K562 (cell line): ENCODE measurements around the gene MCC. TPM values are rescaled to one million over a fixed set of nuclear protein-coding genes. Genes with fewer than 3 reads are reported as not detected.

Experiments used
- ARID3B ChIP-seq: fragments of 250-450 bp; sonication (Bioruptor Pico); IDR thresholded peaks from 2 replicates; pipeline ENCODE4 v1.4.0; 2020; ENCODE audit warnings: borderline replicate concordance
- CBFA2T3 ChIP-seq: fragments of 450-650 bp; IDR thresholded peaks from 2 replicates; pipeline ENCODE4 v1.6.1; 2017
- CCNT2 ChIP-seq: IDR thresholded peaks from 2 replicates; pipeline ENCODE4 v1.6.1; 2011; ENCODE audit warnings: borderline replicate concordance, low read depth, mild to moderate bottlenecking, moderate library complexity, mixed read lengths, low read length; ENCODE audit not compliant: insufficient read length; ENCODE audit errors: extremely low read depth
- CEBPB ChIP-seq: fragments of 450-650 bp; IDR thresholded peaks from 2 replicates; pipeline ENCODE4 v1.6.1; 2016; ENCODE audit warnings: missing genetic modification characterization, missing compliant biosample characterization
- DNMT1 ChIP-seq: fragments of 450-650 bp; IDR thresholded peaks from 2 replicates; pipeline ENCODE4 v1.6.1; 2016; ENCODE audit warnings: antibody characterized with exemption, mild to moderate bottlenecking
- MBD2 ChIP-seq: sonication (generic); IDR thresholded peaks from 2 replicates; pipeline ENCODE4 v1.6.1; 2016; ENCODE audit warnings: low read depth, borderline replicate concordance
- OTX1 ChIP-seq: fragments of 450-650 bp; formaldehyde crosslinking; IDR thresholded peaks from 2 replicates; pipeline ENCODE4 v1.4.0; 2022; ENCODE audit warnings: mild to moderate bottlenecking
- PML ChIP-seq: IDR thresholded peaks from 2 replicates; pipeline ENCODE4 v1.6.1; 2012; ENCODE audit warnings: low read length, inconsistent platforms
- PPARD ChIP-seq: fragments of 250-450 bp; sonication (Bioruptor Pico); IDR thresholded peaks from 2 replicates; pipeline ENCODE4 v1.8.0; 2022; ENCODE audit warnings: inconsistent platforms, mild to moderate bottlenecking, moderate library complexity
- SRSF1 ChIP-seq: fragments of 200-400 bp; formaldehyde crosslinking; IDR thresholded peaks from 2 replicates; pipeline ENCODE4 v1.6.1; 2017; ENCODE audit warnings: mild to moderate bottlenecking, low read depth, low read length, moderate library complexity
- ZNF134 ChIP-seq: fragments of 250-450 bp; sonication (Bioruptor Pico); conservative IDR thresholded peaks from 2 replicates; pipeline ENCODE4 v1.4.0; 2020
- ZNF232 ChIP-seq: sonication (generic); formaldehyde crosslinking; IDR thresholded peaks from 2 replicates; pipeline ENCODE4 v1.8.0; 2022; ENCODE audit warnings: mild to moderate bottlenecking, missing genetic modification reagents
- ZNF655 ChIP-seq: fragments of 250-450 bp; sonication (Bioruptor Pico); IDR thresholded peaks from 2 replicates; pipeline ENCODE4 v1.5.0; 2021
- polyA plus RNA-seq, 8 experiments: library from polyadenylated mRNA; depleted of rRNA in 4 of 8; stranded (reverse) in 5 of 8; unstranded in 3 of 8; fragments of >200 nt; fragmentation: Nextera tagmentation in 2 of 8; fragmentation: Illumina TruSeq in 1 of 8; extraction: Ambion mirVana in 2 of 8; extraction: Trizol in 1 of 8; gene quantifications; 2 replicates each; pipeline versions ENCODE4 v1.2.1 to v1.2.3, GENCODE V29; 2011 to 2014; ENCODE audit warnings: inconsistent platforms in 1 of 8, missing spikeins in 1 of 8
- total RNA-seq, 7 experiments: library from RNA; depleted of rRNA in 6 of 7; stranded (reverse); fragments of >200 nt in 6 of 7; fragmentation: Illumina TruSeq in 2 of 7; extraction: Trizol in 2 of 7; gene quantifications; 2 replicates each; pipeline versions ENCODE4 v1.2.1 to v1.2.3, GENCODE V29; 2011 to 2021; ENCODE audit warnings: low replicate concordance in 1 of 7
- TF ChIP-seq, protein P1 (sequence below): fragments of 150-350 bp; conservative IDR thresholded peaks from 2 replicates; pipeline ENCODE4 v1.6.1; 2014; ENCODE audit warnings: low read length
- TF ChIP-seq, protein P2 (sequence below): fragments of 250-450 bp; sonication (Bioruptor Pico); IDR thresholded peaks from 2 replicates; pipeline ENCODE4 v1.9.0; 2021; ENCODE audit warnings: mild to moderate bottlenecking, inconsistent platforms
- TF ChIP-seq, protein P3 (sequence below): fragments of 250-450 bp; sonication (Bioruptor Pico); IDR thresholded peaks from 2 replicates; pipeline ENCODE4 v1.4.0; 2020

Gene MCC
- total and polyA plus RNA-seq, 9 of the 15 experiments (the other 6 are each of a cell fraction or from before 2014, with no cell fraction given), result 0.04 to 0.24 (median 0.06) TPM; not detected in 1

GRCh38 chr5:112976432-112977309 lies 511.6 kb downstream of the MCC start, which contains the start of gene DCP2 (continued):
- TF ChIP-seq, protein P1, sequence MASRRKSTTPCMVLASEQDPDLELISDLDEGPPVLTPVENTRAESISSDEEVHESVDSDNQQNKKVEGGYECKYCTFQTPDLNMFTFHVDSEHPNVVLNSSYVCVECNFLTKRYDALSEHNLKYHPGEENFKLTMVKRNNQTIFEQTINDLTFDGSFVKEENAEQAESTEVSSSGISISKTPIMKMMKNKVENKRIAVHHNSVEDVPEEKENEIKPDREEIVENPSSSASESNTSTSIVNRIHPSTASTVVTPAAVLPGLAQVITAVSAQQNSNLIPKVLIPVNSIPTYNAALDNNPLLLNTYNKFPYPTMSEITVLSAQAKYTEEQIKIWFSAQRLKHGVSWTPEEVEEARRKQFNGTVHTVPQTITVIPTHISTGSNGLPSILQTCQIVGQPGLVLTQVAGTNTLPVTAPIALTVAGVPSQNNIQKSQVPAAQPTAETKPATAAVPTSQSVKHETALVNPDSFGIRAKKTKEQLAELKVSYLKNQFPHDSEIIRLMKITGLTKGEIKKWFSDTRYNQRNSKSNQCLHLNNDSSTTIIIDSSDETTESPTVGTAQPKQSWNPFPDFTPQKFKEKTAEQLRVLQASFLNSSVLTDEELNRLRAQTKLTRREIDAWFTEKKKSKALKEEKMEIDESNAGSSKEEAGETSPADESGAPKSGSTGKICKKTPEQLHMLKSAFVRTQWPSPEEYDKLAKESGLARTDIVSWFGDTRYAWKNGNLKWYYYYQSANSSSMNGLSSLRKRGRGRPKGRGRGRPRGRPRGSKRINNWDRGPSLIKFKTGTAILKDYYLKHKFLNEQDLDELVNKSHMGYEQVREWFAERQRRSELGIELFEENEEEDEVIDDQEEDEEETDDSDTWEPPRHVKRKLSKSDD, result no peak
- TF ChIP-seq PML (peak; percentile 73; the same call in 1 of the 2 replicates), ARID3B (CRISPR knock-in tag) (no peak), OTX1 (no peak), ZNF134 (no peak), PPARD (CRISPR knock-in tag) (no peak), ZNF655 (CRISPR knock-in tag) (no peak), SRSF1 (no peak), CCNT2 (peak; percentile 74), CBFA2T3 (no peak), CEBPB (tag) (no peak), MBD2 (peak; percentile 96), ZNF232 (no peak), DNMT1 (no peak)
- TF ChIP-seq, protein P2, sequence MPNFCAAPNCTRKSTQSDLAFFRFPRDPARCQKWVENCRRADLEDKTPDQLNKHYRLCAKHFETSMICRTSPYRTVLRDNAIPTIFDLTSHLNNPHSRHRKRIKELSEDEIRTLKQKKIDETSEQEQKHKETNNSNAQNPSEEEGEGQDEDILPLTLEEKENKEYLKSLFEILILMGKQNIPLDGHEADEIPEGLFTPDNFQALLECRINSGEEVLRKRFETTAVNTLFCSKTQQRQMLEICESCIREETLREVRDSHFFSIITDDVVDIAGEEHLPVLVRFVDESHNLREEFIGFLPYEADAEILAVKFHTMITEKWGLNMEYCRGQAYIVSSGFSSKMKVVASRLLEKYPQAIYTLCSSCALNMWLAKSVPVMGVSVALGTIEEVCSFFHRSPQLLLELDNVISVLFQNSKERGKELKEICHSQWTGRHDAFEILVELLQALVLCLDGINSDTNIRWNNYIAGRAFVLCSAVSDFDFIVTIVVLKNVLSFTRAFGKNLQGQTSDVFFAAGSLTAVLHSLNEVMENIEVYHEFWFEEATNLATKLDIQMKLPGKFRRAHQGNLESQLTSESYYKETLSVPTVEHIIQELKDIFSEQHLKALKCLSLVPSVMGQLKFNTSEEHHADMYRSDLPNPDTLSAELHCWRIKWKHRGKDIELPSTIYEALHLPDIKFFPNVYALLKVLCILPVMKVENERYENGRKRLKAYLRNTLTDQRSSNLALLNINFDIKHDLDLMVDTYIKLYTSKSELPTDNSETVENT, result peak; percentile 90
- TF ChIP-seq, protein P3, sequence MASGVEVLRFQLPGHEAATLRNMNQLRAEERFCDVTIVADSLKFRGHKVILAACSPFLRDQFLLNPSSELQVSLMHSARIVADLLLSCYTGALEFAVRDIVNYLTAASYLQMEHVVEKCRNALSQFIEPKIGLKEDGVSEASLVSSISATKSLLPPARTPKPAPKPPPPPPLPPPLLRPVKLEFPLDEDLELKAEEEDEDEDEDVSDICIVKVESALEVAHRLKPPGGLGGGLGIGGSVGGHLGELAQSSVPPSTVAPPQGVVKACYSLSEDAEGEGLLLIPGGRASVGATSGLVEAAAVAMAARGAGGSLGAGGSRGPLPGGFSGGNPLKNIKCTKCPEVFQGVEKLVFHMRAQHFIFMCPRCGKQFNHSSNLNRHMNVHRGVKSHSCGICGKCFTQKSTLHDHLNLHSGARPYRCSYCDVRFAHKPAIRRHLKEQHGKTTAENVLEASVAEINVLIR (CRISPR knock-in tag), result no peak
